HG02678 (cell line): ENCODE data around the gene MAML3.

ENCODE experiments used
- ATAC-seq: cut with Tn5 transposase; IDR thresholded peaks from one replicate; pipeline ENCODE4 v1.9.1; 2021; ENCODE audit warnings: mild to moderate bottlenecking, moderate library complexity; ENCODE audit not compliant: unreplicated experiment

The MAML3 gene

DNA sequence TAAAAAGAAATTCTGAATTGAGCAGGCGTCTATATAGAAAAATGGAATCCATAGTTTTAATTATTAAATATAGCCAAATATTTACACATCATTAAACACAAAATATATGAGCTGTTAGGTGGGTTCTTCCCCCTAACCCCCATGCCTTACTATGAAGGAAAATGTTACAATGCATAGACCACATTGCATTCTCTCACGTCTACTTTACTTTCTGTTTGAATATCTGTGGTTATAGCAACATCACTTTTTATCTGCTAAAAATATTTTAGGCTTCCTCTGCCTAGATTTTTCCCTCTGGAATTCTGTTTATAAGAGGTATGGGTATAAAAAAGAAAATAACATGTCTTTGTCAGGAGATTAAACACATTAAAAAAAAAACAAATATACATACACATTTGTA is 73.1 kb downstream of the MAML3 start:
- ATAC-seq, result no peak

DNA sequence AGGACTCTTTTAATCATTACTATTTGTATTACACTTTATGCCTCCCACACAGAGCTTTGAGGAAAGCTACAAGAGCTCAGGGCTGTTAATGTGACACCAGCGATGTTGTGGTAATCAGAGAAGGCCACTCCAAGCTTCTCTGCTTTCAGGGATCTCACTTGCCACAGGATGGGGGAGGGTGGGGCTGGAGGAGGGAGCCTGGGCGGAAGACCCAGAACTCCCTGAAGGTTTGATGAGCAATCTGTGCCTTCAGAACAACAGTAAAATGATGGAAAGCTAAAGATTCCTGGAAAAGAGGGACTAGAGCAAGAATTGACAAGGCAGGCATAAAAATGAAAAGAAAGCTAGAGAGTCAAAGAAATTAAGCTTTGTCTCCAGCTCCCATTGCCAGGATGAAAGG is 75.6 kb downstream of the MAML3 start:
- ATAC-seq, result no peak

DNA sequence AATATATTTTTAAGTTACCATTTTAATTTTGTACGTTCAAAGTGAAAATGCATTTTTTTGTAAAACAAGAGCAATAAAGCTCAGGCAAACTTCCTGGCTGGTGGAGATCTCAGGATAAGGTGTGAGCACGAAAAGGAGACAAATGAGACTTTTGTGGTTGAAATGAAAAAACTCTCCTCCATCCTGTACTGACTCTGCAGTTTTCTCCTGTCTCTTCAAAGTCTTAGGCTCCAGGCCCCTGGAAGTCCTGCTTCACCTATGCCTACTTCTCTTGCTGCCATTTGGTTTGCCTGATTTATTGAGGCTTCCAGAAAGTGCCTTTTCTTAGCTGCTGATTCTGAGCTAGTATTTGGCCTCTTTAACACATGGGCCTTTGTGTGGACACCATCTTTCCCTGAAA is 77.7 kb downstream of the MAML3 start:
- no peak for ATAC-seq

DNA sequence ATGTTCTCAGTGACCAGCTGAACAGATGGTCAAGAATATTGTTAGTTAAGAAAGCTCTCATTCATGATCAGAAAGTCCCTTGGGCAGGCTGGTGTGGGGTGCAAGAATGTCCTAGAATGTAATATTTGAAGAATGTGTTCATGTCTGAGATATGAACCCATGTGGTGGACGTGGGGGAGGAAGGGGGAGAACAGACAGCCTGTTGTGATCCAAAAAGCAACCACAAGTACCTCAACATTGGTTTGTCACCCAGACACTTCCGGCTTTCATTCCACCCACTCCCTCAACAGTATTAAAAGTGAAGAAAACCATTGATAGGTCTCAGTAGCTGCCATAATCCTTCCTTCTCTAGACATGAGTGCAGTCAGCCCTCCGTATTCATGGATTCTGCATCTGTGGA is 82.2 kb downstream of the MAML3 start:
- peak; percentile 91 for ATAC-seq

DNA sequence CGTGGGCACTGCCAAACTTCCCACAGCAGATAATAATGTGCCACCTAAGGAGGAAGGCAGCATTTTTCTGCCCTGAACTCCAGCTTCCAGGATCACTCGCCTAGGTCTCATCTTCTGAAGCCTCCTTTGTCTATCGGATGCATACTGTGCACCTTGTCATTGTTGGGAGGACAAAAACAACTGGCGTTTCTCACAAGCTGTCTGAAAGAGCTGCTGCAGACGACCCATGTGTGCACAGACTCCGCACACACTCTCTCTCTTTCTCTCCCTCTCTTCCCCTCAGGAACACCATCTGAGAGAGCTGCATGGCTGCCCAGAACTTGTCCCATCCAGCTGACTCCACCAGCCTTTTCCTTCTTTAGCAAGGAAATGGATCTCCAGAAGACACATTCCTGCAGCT is 83.0 kb downstream of the MAML3 start:
- ATAC-seq, result no peak

DNA sequence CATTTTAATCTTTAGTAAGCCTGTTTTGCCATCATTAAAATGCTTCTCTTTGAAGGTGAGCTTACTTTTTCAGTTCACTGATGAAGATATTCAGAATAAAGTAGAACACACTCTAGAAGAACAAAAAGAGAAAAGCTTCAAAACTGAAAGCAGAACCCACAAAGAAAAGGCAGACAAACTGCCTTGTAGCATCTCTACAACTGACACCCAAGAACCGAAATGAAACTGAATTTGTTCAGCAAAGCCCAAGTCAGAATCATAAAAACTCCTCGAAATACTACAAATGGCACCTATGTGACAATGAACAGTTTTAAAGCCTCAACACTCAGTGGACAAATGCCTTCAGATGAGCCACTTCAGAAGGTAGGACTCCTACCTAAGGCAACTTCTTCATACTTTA is 83.6 kb downstream of the MAML3 start:
- ATAC-seq, result peak; percentile 35

DNA sequence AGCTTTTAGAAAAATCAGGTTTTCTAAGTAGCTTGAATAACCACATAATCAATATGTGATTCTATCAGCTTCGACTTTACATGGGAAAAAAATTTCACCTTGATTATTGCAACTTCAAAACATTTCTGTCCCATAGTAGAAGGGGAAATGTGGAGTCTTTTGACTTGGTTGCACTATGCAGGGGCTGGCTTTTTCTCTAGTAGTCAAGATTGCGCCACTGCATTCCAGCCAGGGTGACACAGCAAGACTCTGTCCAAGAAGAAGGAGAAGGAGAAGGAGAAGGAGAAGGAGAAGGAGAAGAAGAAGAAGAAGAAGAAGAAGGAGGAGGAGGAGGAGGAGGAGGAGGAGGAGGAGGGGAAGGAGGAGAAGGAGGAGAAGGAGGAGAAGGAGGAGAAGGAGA is 84.9 kb downstream of the MAML3 start:
- ATAC-seq, result no peak

DNA sequence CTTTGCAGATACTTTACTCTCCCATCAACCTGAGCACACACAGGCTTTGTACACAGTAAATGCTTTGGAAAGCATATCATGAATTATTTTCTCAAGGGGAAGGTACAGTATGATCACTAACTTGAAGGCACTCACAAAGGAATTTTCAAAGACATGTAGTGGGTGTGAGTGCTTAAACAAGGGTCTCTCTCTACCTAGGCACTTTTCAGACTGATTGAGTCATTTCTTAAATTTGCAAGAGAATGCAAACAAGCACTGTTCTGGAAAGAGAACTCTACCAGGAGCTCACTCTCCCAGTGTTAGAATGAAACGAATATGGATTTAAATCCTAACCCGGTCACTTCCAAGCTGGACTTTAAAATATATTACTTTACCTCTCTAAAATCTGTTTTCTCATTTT is 85.7 kb downstream of the MAML3 start:
- no peak for ATAC-seq

DNA sequence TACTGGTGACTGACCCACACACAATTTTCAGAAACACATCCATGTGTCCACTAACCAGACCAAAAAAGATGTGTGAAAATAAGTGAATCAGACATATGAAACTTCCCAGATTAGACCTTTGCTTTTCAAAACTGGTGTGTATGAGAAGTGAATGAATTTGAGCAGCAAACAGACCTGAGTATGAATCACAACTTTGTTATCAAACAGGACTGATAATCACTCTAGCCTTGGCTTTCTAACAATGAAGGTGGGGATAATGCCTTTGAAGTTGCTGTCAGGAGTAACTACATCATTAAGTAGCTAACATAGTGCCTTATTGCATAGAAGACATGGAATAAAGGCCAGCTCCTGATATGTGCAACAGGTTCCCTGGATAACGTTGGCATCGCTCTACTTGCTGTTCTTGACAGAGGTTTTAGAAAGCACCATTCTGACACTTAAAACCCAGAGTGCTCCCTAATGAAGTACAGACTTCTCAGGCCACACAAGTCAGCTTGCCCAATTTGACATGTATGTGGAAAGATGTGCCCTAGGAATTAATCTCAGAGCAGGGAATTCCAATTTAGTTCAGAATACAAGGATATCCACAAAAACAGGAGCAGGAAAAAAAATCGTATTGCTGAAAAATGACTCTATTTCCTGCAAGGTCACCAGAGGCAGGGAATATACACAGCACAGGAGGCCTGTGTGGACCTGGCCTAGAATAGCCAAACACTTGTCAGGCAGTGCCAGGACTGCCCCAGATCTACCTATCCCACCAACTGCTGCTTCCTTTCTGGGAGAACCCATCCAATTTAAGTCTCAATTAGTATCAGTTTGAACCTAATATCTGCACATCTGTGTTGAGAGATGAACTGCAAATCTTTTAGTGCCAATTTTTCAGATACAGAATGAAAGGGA is 87.7 kb downstream of the MAML3 start:
- no peak for ATAC-seq

DNA sequence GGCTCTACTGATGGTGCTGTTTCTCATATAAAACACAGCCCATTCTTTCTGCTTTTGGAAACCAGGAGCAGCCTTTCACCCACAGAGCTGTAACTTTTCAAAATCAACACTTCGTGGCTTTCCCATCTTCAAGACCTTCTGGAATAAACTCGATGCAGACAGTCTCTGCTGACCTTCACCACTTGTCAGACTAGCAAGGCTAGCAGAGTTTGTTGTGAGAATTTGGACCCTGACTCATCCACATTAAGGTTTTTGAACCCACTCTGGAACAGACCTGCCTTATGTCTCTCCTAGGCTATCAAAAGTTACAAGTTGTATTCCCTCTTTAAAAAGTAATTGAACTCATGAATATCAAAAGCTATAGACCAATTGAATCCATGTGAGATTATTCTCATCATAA is 88.6 kb downstream of the MAML3 start:
- ATAC-seq, result no peak

DNA sequence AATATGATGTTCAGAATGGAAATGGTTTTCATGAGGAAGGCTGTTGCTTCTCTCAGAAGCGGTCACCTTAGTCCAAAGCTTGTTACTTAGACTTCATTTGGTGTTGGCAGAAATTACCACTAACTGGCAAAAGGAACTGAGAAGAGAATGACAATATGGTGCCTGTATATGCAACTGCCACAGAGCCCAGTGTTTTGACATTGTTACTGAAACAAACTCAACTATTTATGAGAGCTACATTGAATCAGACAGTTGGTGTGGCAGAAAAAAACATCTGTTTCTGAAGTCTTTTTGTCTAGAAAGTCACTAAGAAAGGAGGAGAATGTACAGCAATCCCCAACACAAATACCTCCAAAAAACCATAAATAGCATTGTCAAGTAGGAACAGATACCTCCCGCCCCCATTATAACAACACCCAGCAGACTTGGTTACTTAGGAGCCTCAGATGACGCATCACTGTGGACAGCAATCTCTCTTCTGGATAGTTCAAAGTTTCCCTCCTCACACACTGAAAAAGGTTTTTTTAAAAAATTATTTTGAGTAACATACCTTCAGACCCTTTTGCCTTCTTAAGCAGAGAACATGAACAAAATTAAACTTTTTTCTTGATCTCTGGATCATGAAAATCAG is 92.2 kb downstream of the MAML3 start:
- no peak for ATAC-seq

DNA sequence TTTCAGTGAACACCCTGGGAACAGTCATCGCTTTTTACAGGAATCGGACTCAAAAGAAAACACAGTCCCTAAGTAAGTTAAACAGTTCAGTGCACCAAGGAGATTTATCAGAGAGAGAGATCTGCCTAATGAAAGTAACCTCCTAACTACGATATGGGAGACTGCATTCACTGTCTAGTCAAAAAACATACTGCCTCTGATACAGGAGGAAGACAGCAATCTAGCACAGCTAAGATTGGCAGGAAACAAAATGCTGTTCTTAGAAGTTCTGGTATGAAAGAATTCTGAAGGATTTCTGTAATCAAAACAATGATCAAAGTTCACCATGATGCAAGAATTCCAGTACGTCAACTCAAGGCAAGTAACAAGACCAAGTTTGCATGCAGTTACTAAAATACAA is 92.8 kb downstream of the MAML3 start:
- ATAC-seq, result no peak

DNA sequence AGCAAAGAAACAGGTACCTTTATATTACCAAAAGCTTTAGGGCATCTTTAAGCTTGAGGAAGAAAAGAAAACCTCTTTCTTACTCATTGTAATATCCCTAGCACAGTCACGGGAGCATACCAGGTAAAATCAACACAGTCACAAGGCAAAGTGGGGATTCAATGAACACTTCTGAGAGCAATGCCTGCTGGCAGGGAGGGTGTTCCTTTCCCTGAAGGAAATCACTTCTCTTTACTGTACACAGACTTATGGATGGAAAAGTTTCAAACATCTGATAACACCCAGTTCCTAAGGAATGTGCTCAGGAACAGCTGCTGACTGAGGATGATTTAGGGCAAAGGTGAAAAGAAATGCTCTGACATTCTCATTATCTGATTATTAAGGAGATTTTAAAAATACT is 94.8 kb downstream of the MAML3 start:
- no peak for ATAC-seq

DNA sequence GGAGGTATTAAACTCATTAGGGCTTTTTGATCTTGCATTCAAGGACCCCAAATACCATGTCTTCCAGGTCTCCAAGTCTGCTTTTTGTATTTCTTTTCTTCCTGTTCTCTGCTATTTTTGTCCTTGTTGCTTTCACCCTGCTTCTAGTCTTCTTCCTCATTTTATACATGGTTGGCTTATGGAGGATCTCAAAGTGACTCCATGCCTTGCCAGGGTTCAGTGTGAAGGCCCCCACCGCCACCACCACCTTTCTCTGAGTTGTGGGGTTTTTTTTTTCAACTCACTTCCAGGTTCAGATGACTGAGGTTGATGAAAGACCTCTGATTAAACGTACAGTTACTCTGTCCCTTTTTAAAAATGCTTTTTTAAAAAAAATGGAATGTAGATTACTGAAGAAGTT is 96.3 kb downstream of the MAML3 start:
- no peak for ATAC-seq

DNA sequence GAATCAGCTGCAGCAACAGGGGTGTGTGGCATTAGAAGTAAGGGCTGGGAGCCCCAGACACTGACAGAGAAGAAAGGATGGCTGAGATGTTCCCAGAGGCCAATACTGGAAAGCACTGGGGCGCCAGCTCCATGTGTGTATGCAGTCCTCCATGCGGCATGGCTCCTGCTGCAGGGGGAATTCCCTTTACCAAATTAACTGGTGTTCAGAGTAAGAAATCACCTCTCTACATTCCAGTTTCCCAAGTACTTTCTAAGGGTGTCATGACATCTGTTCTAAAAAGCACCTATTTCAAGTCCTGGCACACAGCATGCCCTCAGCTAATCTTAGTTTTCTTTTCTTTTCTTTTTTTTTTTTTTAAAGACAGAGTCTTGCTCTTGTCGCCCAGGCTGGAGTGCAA is 98.0 kb downstream of the MAML3 start:
- no peak for ATAC-seq

DNA sequence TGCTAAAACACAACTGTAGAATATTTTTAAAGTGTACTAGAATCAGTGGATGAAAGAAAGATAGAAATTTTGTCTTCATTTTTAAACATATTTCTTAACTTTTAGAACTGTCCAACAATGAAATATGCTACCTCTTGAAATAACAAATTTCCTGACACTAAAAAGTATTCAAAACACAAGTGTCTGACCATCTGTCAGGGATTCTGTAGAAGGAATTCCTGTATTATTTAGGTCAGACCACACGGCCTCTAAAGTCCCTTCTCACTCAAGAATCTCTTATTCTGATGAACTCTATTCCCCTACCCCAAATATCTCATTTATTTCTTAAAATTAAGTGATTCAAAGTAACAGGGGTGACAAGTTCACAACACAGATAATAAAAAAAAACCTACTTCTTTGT is 99.1 kb downstream of the MAML3 start:
- ATAC-seq, result no peak

DNA sequence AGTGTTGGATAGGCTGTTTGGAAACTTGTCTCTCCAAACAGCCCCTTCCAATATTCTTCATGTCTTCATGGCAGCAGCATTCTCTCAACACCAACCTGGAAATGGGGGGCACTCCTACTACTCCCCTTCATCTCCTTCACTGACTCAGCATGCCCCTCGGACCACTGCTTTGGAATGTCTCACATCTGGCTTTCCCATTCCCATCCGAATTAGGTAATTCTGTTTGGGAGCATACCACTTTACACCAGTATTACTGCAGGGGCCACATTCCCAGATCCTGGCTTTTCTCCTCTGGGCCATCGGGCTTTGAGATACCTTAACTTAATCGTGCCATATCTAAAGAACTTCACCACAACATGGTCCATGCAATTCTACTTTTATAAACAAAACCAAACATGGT is 100.8 kb downstream of the MAML3 start:
- no peak for ATAC-seq

DNA sequence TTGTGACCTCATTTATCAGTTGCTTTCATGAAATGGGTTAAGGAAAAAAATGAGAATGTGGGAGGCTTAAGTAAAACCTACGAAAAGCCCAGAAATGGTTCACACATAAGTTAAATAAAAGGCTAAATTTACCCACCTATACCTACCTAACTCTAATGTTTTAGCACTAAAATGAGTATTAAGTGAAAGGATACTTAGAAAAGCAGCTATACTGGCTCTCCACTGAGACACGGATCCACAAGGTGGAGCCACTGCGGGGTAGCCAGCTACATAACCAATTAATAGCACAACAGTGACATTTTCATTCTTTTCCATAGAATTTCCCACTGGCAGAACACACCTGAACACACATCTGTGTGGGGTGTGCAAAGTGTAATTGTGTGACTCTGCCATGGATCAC is 101.9 kb downstream of the MAML3 start:
- ATAC-seq, result no peak

DNA sequence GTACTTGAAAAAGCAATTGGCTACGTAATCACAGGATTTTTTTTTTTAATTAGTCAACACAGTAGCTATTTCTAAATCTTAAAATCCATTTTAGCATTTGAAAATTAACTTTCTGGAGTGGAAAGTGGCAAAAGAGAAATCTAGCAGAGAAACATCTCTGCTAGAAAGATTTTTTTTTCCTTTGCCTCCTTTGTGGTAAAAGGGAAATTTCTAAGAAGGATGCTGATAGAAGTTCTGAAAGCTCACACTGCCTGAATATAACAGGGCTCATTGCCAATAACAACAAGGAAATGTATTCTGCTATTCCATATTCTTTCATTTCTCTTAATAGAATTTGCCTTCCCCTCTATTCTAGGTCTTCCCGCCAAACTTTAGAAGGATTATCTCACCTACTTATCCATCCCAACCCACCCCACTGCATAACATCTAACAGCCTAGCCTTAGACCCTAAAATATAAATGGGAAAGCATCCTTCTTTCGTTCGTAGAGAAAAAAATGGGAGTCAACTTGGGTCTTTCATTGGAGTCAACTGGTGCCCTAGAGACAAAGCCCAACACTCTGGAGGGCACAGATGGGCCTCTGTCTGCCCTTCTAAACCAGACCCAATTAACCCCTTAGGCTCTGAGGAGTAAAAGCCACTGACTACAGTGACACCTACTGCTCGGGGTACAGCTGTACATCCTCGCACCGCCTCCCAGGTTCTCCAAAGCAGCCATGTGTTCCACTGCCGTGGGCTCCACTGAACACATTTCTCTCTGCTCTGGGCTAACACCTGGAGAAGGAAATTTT is 103.9 kb downstream of the MAML3 start:
- no peak for ATAC-seq

DNA sequence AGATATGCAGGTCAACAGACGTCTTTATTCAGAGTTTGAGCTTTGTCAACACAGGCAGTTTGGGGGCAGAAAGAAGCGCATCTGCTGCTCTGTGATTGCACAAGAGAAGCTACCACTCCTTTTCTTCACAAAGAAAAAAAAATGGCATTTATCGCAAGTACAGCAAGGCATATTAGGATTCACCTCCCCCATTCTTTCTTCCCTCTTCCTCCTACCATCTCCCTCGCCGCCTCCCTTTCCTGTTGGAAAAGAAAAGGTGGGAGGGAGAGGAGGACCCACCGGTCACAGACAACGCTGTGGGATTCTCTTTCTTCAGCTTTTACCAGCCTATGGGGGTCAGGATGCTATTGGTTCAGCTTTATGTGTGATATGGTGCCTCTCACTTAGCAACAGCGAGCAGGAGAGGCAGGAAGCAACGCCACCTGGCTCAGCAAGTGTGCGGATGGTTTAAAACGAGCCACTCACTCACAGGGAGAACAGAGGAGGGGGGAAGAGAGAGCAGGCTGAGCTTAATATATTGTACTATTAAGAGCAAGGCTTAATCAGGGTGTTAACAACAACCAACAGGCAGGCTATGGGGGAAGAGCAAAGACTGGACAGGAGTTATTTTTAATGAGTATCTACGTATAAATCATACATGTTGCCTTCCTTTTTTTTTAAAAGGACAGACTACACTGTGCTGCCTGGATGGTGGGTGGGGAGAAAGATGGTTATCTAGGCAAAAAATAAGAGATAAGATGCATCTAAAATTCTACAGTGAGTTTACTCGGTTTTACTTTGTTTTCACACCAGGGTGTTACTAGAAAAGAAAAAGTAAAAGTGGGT is 104.7 kb downstream of the MAML3 start:
- no peak for ATAC-seq

DNA sequence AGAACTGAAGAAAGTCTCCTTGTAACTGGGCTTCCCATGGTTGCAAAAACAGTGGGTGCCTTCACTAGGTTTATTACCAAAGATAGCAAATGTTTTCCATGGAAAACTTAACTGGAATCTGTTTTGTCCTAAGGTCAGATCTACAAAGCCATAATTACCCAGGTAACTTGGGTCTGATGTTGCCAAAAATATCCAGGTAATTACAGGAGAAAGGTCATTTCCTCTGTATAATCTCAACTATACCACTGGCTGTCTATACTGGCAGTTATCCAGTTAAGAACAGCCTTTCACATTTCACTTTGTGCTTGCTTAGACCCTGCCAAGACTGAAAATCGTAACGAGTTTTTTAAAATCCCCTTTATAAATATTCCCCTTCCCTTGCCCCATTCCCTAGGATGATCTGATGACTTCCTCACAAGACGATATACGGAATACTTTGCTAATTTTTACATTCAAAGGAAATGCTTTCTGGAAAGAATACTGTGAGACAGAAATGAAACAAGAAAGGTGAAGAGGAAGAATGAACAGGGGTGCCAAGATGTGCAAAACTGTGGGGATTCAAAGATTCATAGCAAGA is 105.5 kb downstream of the MAML3 start:
- no peak for ATAC-seq
